Body of pancreas (tissue), 4 donors: Measurements from ENCODE around the gene NR3C2. TPM values are rescaled to one million over a fixed set of nuclear protein-coding genes. Genes with fewer than 3 reads are reported as not detected.

ENCODE experiments used
- ATAC-seq: fragments of 150-250 bp; one replicate; pipeline ENCODE4 v1.9.1; 2016
- DNase-seq, 4 donors: peaks; one replicate each; pipeline ENCODE4 v3.0.0-alpha.2; 2019
- H3K27ac ChIP-seq, 4 donors: fragments of 200-600 bp; sonication (generic); 1 replicate in 3 of 4; 2 replicates in 1 of 4; pipeline versions ENCODE4 v1.5.1 to v1.6.1; 2016 to 2019; ENCODE audit warnings: mild to moderate bottlenecking in 1 of 4, mixed read lengths in 1 of 4, moderate library complexity in 1 of 4
- H3K27me3 ChIP-seq, 2 donors: fragments of 200-600 bp; sonication (generic); one replicate each; pipeline ENCODE4 v1.6.0; 2016; ENCODE audit warnings: mild to moderate bottlenecking in 1 of 2
- H3K36me3 ChIP-seq, 2 donors: fragments of 200-600 bp; sonication (generic); replicated peaks in 1 of 2; 2 replicates each; pipeline ENCODE4 v1.5.1; 2016; ENCODE audit warnings: low read depth in 2 of 2; ENCODE audit not compliant: insufficient read depth in 1 of 2
- H3K4me1 ChIP-seq: fragments of 200-600 bp; sonication (generic); one replicate; pipeline ENCODE4 v1.6.0; 2016
- H3K4me3 ChIP-seq, 2 donors: fragments of 200-600 bp; sonication (generic); 1 replicate in 1 of 2; 2 replicates in 1 of 2; pipeline ENCODE4 v1.5.1; 2016 to 2019
- H3K9me3 ChIP-seq, 3 donors: fragments of 200-600 bp; sonication (generic); 1 replicate in 2 of 3; 2 replicates in 1 of 3; pipeline ENCODE4 v1.5.1; 2016
- CTCF ChIP-seq, 7 experiments: fragments of 450-650 bp in 4 of 7; fragments of 200-600 bp in 3 of 7; sonication (generic) in 3 of 7; IDR thresholded peaks; one replicate each; pipeline ENCODE4 v1.5.1; 2016 to 2019; ENCODE audit warnings: antibody characterized with exemption in 7 of 7
- POLR2A ChIP-seq, 3 donors: fragments of 450-650 bp; IDR thresholded peaks; one replicate each; pipeline ENCODE4 v1.6.1; 2016; ENCODE audit warnings: antibody characterized with exemption in 3 of 3, mild to moderate bottlenecking in 2 of 3
- WGBS, 2 donors: methylation state at CpG; one replicate each; pipeline ENCODE4 v1.1.5; 2017; 5-methylcytosine and 5-hydroxymethylcytosine counted together
- intact Hi-C: fragments of 100-400 bp; cut with DNase I; formaldehyde crosslinking; loops from one replicate; pipeline ENCODE4 v1.15.1; 2023
- total RNA-seq, 2 donors: library from RNA; depleted of rRNA; stranded (reverse); fragments of >200 nt; gene quantifications; one replicate each; pipeline ENCODE4 v1.1.0, GENCODE V29; 2016

Gene NR3C2
- total RNA-seq, 2 donors from 2014 or later = 14.8 to 18.8 TPM

GRCh38 chr4:148162519-148162918 lies 279.7 kb downstream of the NR3C2 start:
- no peaks in the 10 kb centered on the region for H3K36me3 ChIP-seq
- intact Hi-C loops = no loop called here
- TF ChIP-seq POLR2A (IDR thresholded peaks at IDR 0.05) = no peak
- no peak for TF ChIP-seq CTCF (IDR thresholded peaks at IDR 0.05)
- H3K9me3 ChIP-seq = no peaks in the 10 kb centered on the region
- no peak for ATAC-seq
- peaks cover 27% of the 10 kb centered on the region for H3K4me1 ChIP-seq
- H3K27me3 ChIP-seq = no peaks in the 10 kb centered on the region
- no peak for DNase-seq
- H3K27ac ChIP-seq = peak overlapping the region in 1 of 4 donors; percentile 17
- no peak overlapping the region for H3K4me3 ChIP-seq
- WGBS, 2 donors = 89 to 91% methylated on average over 5 of the region's 5 CpGs

GRCh38 chr4:148161601-148162000 lies 280.6 kb downstream of the NR3C2 start:
- no peak for DNase-seq
- intact Hi-C loops = no loop called here

GRCh38 chr4:148159793-148160192 lies 282.4 kb downstream of the NR3C2 start:
- no peak for ATAC-seq

More at GRCh38 chr4:148161601-148162000, 280.6 kb downstream of the NR3C2 start:
- TF ChIP-seq CTCF (IDR thresholded peaks at IDR 0.05) (no peak), POLR2A (IDR thresholded peaks at IDR 0.05) (no peak)
- no peaks in the 10 kb centered on the region for H3K9me3 ChIP-seq
- no peaks in the 10 kb centered on the region for H3K27me3 ChIP-seq
- H3K4me3 ChIP-seq = no peak overlapping the region
- H3K36me3 ChIP-seq = no peaks in the 10 kb centered on the region
- 82 to 86% methylated on average over 2 of the region's 2 CpGs for WGBS, 2 donors
- ATAC-seq = no peak
- H3K27ac ChIP-seq = no peak overlapping the region
- H3K4me1 ChIP-seq = peaks cover 27% of the 10 kb centered on the region

GRCh38 chr4:148154769-148155168 lies 287.4 kb downstream of the NR3C2 start:
- Histone ChIP-seq H3K36me3 (no peaks in the 10 kb centered on the region), H3K4me1 (peaks cover 2% of the 10 kb centered on the region), H3K9me3 (no peaks in the 10 kb centered on the region), H3K27me3 (no peaks in the 10 kb centered on the region), H3K27ac (no peak overlapping the region), H3K4me3 (no peak overlapping the region)
- WGBS, 2 donors = 81 to 82% methylated on average over 6 of the region's 6 CpGs
- ATAC-seq = no peak
- intact Hi-C loops = no loop called here
- TF ChIP-seq POLR2A (IDR thresholded peaks at IDR 0.05) = no peak
- no peak for TF ChIP-seq CTCF (IDR thresholded peaks at IDR 0.05)
- no peak for DNase-seq

More at GRCh38 chr4:148159793-148160192, 282.4 kb downstream of the NR3C2 start:
- Histone ChIP-seq H3K4me1 (peaks cover 23% of the 10 kb centered on the region), H3K4me3 (no peak overlapping the region), H3K27ac (no peak overlapping the region), H3K27me3 (no peaks in the 10 kb centered on the region), H3K9me3 (no peaks in the 10 kb centered on the region), H3K36me3 (no peaks in the 10 kb centered on the region)
- intact Hi-C loops = no loop called here
- TF ChIP-seq CTCF (IDR thresholded peaks at IDR 0.05) (no peak), POLR2A (IDR thresholded peaks at IDR 0.05) (no peak)
- no peak for DNase-seq
- WGBS, 2 donors = 67 to 92% methylated on average over 1 of the region's 1 CpG

GRCh38 chr4:148152868-148153625 lies 289.2 kb downstream of the NR3C2 start:
- Histone ChIP-seq H3K4me1 (no peaks in the 10 kb centered on the region), H3K27me3 (no peaks in the 10 kb centered on the region), H3K9me3 (no peaks in the 10 kb centered on the region), H3K4me3 (no peak overlapping the region), H3K27ac (no peak overlapping the region), H3K36me3 (no peaks in the 10 kb centered on the region)
- DNase-seq (no peak), ATAC-seq (no peak)
- intact Hi-C loops = no loop called here
- TF ChIP-seq CTCF (IDR thresholded peaks at IDR 0.05) (no peak), POLR2A (IDR thresholded peaks at IDR 0.05) (no peak)
- 89 to 96% methylated on average over 4 of the region's 4 CpGs for WGBS, 2 donors
